Stimulated activated CD8-positive, alpha-beta memory T cell treated with anti-CD3 and anti-CD28 coated beads, Interleukin-15, amount 100 ng/mL, for 4 hours (primary cell): Measurements from ENCODE around the gene GMIP.
A peak's percentile ranks its signal among the peaks of the same experiment; 100 is the strongest.
"Not testable (repeated sequence)": the region's sequence is repeated elsewhere in the genome, so short reads cannot be mapped to it uniquely, and the experiment has no call there.

Source experiments
- DNase-seq, 2 donors: peaks; one replicate each; pipeline ENCODE4 v3.0.0-alpha.2; 2020; ENCODE audit warnings: low read depth in 2 of 2

Gene GMIP

GRCh38 chr19:19610376-19611202 lies 32.9 kb downstream of the GMIP start:
- DNase-seq: no peak

GRCh38 chr19:19606686-19607085 lies 36.8 kb downstream of the GMIP start:
- DNase-seq: not testable (repeated sequence)

GRCh38 chr19:19606021-19606420 lies 37.4 kb downstream of the GMIP start:
- peak in 1 of 2 donors; percentile 20 for DNase-seq

- DNase-seq: no peak
Measured at GRCh38 chr19:19602713-19603324, 40.6 kb downstream of the GMIP start.

GRCh38 chr19:19602136-19602712 lies 41.2 kb downstream of the GMIP start:
- no peak for DNase-seq

GRCh38 chr19:19600793-19601330 lies 42.6 kb downstream of the GMIP start:
- DNase-seq: no peak

GRCh38 chr19:19598728-19599451 lies 44.6 kb downstream of the GMIP start:
- peak; percentile 37 to 46 for DNase-seq

GRCh38 chr19:19597809-19598306 lies 45.6 kb downstream of the GMIP start:
- DNase-seq: peak in 1 of 2 donors; percentile 31

GRCh38 chr19:19595171-19595701 lies 48.2 kb downstream of the GMIP start:
- DNase-seq: no peak

GRCh38 chr19:19594381-19594780 lies 49.1 kb downstream of the GMIP start:
- DNase-seq: no peak

GRCh38 chr19:19592690-19593089 lies 50.8 kb downstream of the GMIP start:
- no peak for DNase-seq

- peak in 1 of 2 donors; percentile 59 for DNase-seq
Measured at GRCh38 chr19:19591133-19591825, 52.2 kb downstream of the GMIP start.

- DNase-seq: no peak
Measured at GRCh38 chr19:19588546-19588945, 54.9 kb downstream of the GMIP start.

- no peak for DNase-seq
Measured at GRCh38 chr19:19587771-19588170, 55.7 kb downstream of the GMIP start.

- DNase-seq: no peak
Measured at GRCh38 chr19:19584356-19584755, 59.1 kb downstream of the GMIP start.

GRCh38 chr19:19582471-19582870 lies 61.0 kb downstream of the GMIP start:
- DNase-seq: no peak

- DNase-seq: no peak
Measured at GRCh38 chr19:19581391-19581790, 62.1 kb downstream of the GMIP start.

GRCh38 chr19:19580418-19580817 lies 63.0 kb downstream of the GMIP start:
- no peak for DNase-seq

- DNase-seq: no peak
Measured at GRCh38 chr19:19579533-19580361, 63.7 kb downstream of the GMIP start.
